ENCODE measurements around the gene GNG7. TPM values are rescaled to one million over a fixed set of nuclear protein-coding genes. Genes with fewer than 3 reads are reported as not detected.

GNG7 gene
- total RNA-seq, 1 experiment from 2014 or later: 9.6 TPM

GRCh38 chr19:2627319-2627829 is 75.1 kb downstream of the GNG7 start:
- Mint-ChIP-seq H3K4me1 (peaks cover 3% of the 10 kb centered on the region; the same call in 1 of the 2 replicates), H3K9me3 (peaks cover 37% of the 10 kb centered on the region), H3K27ac (peak overlapping the region; percentile 15; the same call in 1 of the 2 replicates), H3K27me3 (ENCODE audit: low read depth) (no peaks in the 10 kb centered on the region; the same call in 1 of the 2 replicates), H3K4me3 (no peak overlapping the region), H3K36me3 (peaks cover 8% of the 10 kb centered on the region; the same call in 1 of the 2 replicates)
- TF ChIP-seq AR (CRISPR knock-in tag; IDR thresholded peaks at IDR 0.05) (no peak), FOXJ3 (CRISPR knock-in tag; IDR thresholded peaks at IDR 0.05; ENCODE audit: borderline replicate concordance) (no peak), STAT6 (CRISPR knock-in tag; conservative IDR thresholded peaks at IDR 0.05; ENCODE audit: low read depth) (no peak), ZNF263 (CRISPR knock-in tag; IDR thresholded peaks at IDR 0.05; ENCODE audit: low read depth) (no peak), GABPB1 (CRISPR knock-in tag; IDR thresholded peaks at IDR 0.05) (0 out of 2 replicates have a peak, but pooled peaks have one; percentile 29)
- DNase-seq (ENCODE audit: low spot score) (no peak), ATAC-seq (no peak)
- ChIA-PET POLR2A (no interaction called here), CTCF (interaction anchor here (1.5 to 1.8 kb wide), 2 partner anchors 10 to 16 kb away, joined by 6 to 8 read pairs; no protein-coding TSS in a partner anchor)

GRCh38 chr19:2625434-2625833 is 77.1 kb downstream of the GNG7 start:
- H3K9me3 Mint-ChIP-seq: peaks cover 28% of the 10 kb centered on the region
- no peaks in the 10 kb centered on the region; the same call in 1 of the 2 replicates for H3K27me3 Mint-ChIP-seq (ENCODE audit: low read depth)
- peaks cover 15% of the 10 kb centered on the region for H3K4me1 Mint-ChIP-seq
- no peak for ATAC-seq
- POLR2A ChIA-PET: no interaction called here
- DNase-seq (ENCODE audit: low spot score): no peak
- H3K4me3 Mint-ChIP-seq: no peak overlapping the region
- H3K27ac Mint-ChIP-seq: peak overlapping the region; percentile 49; the same call in 1 of the 2 replicates
- CTCF ChIA-PET: interaction anchor here (1.1 to 2.8 kb wide), 6 partner anchors 12 to 256 kb away, joined by 3 to 38 read pairs (median 10); no protein-coding TSS in a partner anchor
- H3K36me3 Mint-ChIP-seq: peaks cover 4% of the 10 kb centered on the region; the same call in 1 of the 2 replicates
- TF ChIP-seq ATF6 (CRISPR knock-in tag; IDR thresholded peaks at IDR 0.05) (no peak), ZNF121 (CRISPR knock-in tag; IDR thresholded peaks at IDR 0.05) (no peak), PRDM15 (CRISPR knock-in tag; IDR thresholded peaks at IDR 0.05) (no peak), GTF2I (CRISPR knock-in tag; conservative IDR thresholded peaks at IDR 0.05) (no peak), ZNF219 (CRISPR knock-in tag; IDR thresholded peaks at IDR 0.05; ENCODE audit: borderline replicate concordance) (no peak), ZNF425 (CRISPR knock-in tag; conservative IDR thresholded peaks at IDR 0.05) (no peak), USF2 (CRISPR knock-in tag; IDR thresholded peaks at IDR 0.05) (no peak), ARID4B (CRISPR knock-in tag; IDR thresholded peaks at IDR 0.05; ENCODE audit: borderline replicate concordance) (no peak), ELF4 (CRISPR knock-in tag; IDR thresholded peaks at IDR 0.05; ENCODE audit: low read depth) (no peak)

Measured in WTC11 (cell line).